NCI-H526 (cell line): ENCODE data around the gene MRPS27.

Experiments
- DNase-seq, 2 experiments: peaks; one replicate each; lab custom pipeline; 2025; lab: John Stamatoyannopoulos, UW

Gene MRPS27

DNA sequence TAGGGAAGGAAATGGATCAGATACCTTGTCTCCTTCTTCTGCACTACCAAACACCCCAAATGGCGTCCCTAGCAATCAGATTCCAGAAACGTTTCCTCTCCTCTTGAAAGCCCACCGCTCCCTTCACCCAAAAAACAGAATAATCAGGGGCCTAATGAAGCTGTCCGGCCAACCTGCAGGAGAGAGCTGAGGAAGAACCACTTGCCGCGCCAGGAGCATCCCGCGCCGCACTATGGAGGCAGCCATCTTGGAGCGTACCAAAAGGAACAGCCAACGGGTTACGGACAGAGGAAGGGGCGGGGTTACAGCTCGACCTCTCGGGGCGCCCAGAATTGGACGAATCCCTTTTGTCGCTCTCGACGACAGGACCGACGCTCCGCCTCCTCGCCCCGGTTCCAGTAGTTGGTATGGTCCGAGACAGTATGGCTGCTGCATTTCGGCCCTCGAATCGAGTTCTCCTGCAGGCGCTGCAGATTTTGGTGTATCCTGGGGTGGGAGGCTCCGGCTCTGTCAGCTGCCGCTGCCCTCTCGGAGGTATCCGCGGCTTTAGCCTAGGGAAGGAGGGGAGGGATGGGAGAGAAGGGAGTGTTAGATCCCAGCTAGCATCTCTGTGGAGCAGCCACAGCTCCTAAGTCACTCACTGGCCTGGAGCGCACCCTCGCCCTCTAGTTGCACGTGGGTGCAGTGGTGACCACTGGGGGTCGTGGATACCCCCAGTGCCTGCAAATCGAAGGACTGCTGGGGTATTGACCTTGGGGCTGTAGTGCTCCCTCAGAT is at the start of gene MRPS27, which contains the start of gene PTCD2:
Gene MRPS27 (minus strand): TSS at position 265 of the 777 bp plus-strand sequence. CDS start 19 bp downstream, at position 246.
Gene PTCD2 (plus strand): TSS at position 398 of the 777 bp plus-strand sequence. CDS start 10 bp downstream, at position 408.
- peak; percentile 86 to 96 for DNase-seq

DNA sequence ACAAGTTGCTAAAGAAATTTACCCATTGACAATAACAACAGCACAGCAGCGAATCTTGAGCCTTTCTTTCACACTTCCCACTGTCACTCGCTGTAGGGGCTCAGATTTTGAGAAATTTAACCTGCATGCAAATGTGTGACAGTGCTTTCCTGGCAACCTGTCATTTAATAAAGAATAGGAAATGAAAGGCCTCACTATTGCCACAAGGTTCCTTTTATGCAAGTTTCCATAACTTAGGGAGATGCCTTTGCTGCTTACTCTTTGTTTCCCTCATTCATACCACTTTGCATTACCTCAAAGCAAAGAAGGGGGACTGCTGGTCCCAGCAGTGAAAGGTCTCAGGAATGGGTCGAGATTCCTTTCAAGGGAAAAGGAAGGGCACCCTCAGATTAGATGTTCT is 49.7 kb upstream of the MRPS27 start:
- DNase-seq: no peak

DNA sequence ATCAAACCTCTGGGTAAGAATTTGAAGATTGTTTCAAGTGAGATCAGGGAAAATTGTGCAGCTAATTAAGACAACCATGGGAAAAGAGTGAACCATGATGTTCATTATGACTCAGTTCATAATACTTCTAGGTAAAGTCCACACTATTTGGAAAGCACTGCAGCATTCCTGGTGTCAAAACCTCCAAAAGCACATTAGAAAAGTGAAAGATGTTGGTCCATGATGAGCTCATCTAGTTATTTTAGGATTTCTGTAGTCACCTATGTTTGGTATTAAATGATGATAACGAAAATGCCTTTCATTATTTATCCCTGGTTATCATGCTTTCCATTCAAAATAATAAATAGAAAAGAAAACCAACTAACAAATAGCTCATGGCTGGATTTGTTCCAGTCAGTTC is 49.3 kb upstream of the MRPS27 start:
- DNase-seq: no peak

DNA sequence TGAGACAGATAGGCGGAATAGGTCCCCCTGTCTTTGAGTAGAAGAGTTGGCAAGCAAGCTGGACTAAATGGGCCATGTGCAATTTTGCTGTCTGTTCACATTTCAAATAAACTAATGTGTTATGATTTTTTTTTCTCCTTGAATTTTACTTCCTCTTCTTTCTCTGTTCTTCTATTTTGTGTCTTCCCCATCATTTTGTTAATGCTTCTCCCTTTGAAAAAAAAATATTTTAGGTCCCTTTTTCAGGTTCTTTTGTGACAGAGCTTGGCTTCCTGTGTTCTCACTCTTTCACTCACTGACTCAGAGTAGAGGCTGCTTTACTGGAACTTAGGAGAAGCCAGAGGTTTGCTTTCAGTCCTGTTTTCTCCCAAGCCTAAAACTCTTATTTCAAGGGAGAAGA is 48.2 kb upstream of the MRPS27 start:
- no peak for DNase-seq

DNA sequence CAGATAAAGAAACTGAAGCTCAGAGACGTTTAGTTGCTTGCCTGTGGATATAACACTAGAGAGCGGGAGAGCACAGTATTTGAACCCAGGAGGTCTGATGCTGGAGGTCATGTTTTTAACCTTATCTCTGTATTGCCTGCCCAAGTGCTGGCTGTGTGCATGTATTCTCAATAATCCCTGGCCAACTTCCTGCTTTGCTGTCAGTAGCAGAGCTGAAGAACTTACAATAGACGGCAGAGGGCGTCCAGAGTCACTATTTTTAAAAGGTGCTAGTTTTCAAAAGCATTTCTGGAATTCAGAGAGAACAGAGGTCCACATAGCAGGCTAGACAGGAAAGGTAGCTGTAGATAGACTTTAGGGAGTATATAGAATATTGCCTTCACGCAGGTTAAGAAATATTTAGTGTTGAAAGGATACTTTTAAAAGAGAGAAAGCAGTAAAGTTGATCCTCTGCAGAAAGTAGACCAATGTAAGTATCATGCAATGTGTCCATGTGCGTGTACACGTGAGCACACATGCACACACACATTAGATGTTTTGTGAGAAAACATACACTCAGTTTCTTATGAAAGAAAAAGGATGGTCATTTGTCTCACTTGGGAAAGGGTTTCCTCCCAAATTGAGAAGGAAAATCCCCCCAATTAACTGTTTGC is 46.4 kb upstream of the MRPS27 start:
- peak in 1 of 2 experiments; percentile 64 for DNase-seq

DNA sequence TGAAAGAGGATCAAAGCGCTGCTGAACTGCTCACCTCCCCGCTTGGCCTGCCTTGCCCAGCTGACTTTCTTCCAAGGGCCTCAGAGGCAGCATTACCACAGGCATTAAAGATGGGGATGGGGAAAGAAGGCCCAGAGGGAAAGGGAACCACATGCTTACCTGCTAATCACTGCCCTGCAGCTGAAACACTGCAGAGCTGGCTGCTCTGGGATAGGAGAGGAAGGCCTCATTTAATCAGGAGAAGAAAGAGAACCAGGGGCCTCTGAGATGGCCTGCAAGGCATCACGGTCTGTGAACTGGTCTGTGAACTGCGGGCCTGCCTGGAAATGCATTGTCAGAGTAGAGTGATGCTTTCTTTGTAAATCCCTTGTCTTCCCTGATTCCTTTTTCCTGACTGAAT is 44.9 kb upstream of the MRPS27 start:
- no peak for DNase-seq

DNA sequence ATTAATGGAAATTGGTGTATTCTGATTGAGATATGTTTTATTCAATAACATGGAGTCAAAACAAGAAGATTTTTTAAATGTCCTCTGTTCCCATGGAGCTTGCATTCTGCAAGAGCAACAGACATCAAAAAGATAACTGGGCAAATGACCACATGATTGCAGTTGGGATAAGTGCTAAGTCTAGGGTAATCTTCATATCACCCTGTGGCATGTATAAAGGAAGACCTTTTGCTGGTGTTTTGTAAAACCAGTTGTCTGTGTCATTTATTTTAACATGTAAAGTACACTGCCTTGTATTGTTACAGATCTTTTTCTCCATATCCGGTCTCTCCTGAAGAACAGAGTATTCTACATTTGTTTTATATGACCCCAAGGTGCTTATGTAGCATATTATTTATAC is 44.1 kb upstream of the MRPS27 start:
- no peak for DNase-seq

DNA sequence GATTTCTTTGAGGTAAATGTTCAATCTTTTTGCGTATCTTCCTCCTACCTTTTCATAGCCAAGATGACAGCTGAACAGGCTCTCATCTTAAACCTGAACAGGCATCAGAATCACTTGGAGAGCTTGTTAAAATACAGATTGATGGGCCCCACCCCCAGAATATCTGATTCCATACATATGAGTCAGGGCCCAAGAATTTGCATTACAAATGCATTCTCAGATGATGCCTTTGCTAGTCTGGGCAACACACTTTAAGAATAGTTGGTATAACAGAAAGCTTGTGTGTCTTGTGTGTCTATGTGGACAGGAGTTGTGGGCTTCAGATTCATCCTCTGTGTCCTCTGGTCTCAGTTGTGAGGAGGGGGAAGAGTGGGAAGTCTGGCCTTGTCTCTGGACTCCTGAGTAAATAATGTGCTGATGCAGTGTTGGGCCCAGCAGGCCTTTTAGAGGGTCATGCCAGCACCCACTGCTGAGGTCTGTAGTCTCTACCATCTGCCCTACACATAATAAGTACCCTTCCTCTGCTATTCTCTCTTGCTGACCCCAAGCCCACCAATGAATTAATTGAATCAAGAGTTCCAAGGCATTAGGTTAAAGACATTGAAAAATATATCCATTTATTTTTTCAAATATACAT is 43.2 kb upstream of the MRPS27 start:
- DNase-seq: no peak

DNA sequence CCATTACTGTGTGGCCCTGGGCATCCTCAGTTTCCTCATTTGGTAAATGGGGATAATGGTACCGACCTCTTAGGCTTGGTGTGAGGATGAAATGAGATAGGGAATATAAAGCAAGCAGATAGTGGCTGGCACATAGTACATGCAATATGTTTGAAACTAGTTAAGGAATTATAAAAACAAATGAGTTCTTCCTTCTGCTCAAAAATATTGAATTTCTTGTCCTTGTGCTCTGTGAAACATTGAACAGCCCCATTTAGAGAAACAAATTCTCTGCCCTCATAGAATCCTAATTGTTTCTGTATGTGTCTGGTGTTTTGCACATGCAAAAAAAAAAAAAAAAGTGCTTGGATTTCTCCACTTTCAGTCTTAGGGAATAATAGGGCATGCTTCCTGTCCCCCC is 39.8 kb upstream of the MRPS27 start:
- no peak for DNase-seq

DNA sequence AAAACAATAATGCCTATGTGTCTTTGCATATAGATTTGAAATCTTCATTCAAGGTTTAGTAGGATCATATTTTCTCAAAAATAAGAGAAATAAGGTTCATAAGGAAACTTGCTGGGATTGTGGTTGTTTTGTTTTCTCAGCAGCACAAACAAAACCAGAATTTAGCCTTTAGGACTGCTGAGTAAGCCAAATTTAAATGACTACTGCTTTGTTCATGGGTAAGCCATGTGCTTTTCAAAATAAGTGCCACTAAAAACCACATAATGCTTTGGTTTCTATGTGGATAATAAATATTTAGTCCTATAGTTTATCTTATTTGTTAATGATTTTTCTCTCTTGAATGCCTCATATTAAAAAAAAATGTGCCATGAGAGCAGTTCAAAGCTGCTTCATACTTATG is 38.9 kb upstream of the MRPS27 start:
- DNase-seq: no peak

DNA sequence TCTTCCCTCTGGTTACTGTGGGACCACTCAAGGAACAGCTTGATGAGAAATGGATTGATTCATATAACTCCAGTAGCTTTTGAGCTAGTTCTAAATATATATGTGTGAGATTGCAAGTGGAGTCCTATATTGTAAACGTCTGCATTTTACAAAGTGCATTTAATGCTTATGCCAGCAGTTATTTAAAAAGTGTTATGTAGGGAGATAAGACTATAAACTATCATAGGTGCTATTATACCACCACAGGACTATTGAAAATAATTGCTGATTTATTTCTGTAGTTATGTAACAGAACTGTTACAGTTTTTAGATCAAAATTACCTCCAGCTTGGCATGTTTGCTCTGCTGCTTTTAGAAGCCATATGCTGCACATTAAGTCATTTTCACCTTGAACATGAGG is 36.3 kb upstream of the MRPS27 start:
- no peak for DNase-seq

DNA sequence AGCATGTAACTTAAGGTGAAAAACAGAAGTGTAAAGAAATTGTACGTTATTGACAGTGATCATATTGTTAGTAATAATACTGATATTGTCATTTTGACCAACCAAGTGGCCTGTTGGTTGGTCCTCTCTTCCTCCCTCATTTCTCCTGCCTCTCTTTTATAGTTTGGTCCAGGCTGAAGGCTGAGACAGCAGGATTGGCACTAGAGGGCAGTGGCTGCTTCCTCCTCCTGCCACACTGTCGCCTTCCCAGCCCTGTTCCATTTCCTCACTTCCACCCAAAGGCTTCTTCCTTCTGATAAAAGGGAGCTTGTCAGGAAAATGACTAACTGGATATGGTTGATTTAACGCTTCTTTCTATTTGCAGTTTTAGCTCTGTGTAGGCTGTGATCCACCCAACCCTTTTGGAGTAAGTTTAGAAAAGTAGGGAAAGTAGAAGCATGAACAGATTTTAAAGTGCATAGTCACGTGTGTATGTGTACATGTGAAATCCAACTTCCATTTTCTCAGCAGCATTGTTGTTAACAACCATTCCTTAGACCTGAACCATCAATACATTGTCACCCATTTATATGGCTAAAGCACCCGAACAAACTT is 35.8 kb upstream of the MRPS27 start:
- DNase-seq: peak in 1 of 2 experiments; percentile 6

DNA sequence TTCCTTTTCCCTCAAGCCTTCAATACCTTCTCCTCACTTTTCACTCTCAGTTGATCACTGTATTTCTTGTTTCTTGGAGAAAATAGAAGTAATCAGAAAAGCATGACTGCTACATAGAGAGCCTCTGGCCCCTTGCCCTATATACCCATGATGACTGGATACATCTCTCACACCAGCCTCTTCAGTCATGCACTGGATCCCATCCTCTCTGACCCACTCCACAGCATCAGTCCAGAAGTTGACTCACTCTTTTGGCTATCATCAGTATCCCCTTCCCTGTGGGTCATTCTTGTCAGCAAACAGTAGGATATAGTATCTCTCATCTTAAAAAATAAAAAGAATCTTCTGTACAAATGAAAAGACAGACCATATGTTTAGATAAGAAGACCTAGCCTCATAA is 33.0 kb upstream of the MRPS27 start:
- no peak for DNase-seq

DNA sequence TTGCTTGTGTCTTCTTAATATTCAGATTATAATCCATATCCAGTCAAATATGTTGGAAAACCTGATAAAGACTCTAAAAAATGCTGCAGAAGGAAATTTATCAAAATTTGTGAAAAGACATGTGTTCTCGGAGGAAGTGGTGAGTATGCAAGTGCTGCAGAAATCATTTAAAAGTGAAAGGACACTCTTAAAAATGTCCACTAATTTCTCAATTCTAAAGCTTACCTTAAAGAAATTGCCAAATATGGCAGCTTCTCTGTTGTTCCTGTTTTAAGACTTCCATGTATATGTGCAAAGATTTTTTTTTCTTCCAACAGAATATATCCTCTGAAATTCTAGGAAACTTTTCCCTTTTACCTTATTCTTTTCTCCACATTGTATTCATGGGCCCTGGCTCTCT is 32.6 kb upstream of the MRPS27 start:
- no peak for DNase-seq

DNA sequence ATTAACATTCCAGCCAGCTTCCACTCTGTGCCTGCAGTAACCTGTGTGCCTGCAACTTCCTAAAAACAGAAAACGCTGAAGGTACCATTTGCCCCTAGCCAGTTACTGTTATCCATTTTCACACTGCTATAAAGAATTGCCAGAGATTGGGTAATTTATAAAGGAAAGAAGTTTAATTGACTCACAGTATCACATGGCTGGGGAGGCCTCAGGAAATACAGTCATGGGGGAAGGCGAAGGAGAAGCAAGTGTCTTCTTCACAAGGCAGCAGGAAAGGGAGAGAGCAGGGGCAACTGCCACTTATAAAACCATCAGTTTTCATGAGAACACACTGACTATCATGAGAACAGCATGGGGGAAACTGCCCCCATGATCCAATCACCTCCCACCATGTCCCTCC is 31.3 kb upstream of the MRPS27 start:
- DNase-seq: no peak

DNA sequence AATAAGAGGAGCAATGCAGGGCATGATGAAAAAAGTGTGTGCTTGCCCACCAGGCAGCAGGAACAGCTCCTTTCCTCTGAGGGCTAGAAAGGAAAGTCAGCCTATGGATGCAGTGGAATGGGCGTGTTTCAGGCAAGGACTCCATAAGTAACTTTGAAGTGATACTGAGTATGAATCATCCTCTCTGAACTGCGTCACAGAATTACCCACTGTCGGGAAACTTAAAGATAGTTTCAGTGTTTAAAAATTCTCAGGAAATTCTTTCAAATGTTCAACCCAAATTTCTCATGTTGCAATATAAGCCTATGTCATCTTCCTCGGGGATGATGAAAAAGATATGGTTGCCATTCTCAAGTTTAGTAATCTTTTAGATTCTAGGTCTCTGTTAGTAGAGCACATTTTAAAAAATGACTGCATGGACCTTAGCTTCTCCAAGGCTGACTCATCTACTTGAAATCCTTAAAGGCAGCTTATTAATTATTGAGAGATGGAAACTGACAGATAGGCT is 27.8 kb upstream of the MRPS27 start:
- DNase-seq: no peak

DNA sequence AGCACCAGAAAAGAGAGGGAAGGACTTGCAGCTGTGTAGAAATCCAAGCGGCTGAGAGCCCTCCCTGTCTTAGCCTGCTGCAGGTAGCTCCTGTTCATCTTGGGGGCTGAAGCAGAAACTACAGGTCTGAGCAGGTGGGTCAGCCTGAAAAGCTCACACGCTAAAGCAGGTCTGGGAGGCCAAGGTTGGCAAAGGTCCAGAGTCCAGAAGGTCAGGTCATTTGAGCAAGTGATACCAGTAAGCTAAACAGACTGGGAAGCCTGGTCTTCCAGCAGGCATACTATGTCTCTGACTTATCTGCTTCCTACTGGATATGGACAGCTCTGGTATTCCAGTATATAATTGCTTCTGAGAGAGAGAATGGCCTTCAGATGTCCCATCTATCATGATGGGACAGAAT is 26.4 kb upstream of the MRPS27 start:
- DNase-seq: no peak

DNA sequence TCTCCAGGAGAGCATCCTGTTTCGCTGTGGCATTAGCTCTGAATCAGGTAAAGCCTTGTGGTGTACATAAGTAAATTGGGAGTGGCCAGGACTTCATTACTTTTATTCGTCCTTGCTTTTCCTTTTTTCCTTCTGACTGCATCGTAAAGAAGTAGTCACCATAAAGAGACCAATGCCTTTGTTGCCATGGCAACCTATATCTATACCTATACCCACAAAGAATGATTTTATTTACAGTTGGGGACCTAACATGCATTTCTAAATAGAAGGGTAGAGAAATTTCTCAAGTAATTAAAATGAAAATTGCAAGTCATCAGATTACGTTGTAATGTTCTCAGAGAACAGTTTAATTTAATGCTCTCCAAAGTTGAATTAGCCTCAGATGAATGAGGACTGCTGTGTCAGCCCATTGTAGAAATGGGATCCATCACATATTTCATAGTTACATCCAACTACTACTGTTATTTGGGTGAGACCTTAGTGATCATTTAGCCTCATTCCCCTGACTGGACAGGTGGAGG is 18.7 kb upstream of the MRPS27 start:
- DNase-seq: no peak

DNA sequence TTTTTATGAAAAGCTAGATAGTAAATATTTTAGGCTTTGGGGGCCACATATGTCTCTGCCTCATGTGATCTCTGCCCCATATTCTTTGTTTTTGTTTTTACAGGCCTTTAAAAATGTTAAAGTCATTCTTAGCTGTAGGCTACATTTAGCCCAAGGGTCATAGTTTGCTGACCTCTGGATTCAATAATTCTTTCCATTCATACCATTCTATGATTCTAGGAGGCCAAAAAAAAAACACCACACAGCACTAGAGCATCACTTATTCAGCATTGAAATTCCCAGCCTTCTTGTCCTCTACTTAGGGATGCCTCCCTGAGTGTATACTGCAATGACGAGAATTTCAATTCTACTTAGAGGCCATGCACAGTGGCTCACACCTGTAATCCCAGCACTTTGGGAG is 17.1 kb upstream of the MRPS27 start:
- no peak for DNase-seq

DNA sequence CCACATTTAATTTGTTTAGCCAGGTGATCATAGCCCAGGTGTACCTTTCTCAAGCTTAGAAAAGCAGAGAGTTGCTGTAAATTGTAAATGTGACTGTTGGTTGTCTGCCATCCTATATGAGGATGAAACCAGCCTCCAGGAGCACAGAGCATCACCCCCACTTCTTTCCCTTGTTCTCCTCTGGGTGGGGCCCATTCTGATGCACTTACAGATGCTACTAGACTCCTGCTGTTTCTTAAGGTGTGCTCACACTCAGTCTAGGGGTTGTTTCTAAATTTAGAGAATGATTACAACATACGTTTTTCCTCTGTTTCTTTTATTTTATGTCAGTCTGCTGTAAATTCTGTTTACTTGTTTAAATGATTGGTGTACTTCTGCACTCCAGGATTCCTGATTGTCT is 10.7 kb upstream of the MRPS27 start:
- DNase-seq: no peak

DNA sequence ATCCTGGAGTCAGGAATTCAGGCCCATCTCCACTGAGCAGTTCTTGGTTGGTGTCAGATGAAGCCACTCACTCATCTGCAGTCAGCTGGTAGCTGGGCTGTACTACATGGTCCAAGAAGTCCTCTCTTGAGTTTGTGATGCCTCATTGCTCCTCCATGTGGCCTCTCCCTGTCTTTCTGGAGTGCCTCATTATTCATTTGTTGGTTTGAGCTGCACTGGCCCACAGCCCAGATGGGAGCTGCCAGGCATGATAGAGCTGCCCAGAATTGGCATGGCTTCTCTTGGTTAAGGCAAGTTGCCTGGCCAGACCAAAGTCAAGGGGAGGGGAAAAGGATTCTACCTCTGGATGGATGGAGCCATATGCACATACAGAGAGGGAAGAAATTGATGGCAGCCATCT is 8.1 kb upstream of the MRPS27 start:
- no peak for DNase-seq

DNA sequence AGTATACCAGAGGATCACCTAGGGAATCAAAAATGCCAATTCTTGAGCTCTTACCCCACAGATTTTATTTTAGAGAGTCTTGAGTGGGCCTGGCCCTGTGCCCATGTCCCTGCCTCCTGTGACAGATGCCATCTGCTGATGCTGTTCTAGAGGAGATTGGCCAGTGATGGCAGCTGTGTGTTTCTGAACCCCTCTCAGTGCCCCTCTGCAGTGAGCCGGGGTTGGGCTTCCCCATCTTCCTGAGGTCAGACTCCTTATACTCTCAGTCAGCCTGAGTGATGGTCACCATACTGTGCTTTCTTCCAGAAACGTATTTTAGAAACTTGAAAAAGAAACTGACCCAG is 6.2 kb upstream of the MRPS27 start:
- no peak for DNase-seq
